ENCODE measurements around the gene TARM1.

TARM1 gene

DNA sequence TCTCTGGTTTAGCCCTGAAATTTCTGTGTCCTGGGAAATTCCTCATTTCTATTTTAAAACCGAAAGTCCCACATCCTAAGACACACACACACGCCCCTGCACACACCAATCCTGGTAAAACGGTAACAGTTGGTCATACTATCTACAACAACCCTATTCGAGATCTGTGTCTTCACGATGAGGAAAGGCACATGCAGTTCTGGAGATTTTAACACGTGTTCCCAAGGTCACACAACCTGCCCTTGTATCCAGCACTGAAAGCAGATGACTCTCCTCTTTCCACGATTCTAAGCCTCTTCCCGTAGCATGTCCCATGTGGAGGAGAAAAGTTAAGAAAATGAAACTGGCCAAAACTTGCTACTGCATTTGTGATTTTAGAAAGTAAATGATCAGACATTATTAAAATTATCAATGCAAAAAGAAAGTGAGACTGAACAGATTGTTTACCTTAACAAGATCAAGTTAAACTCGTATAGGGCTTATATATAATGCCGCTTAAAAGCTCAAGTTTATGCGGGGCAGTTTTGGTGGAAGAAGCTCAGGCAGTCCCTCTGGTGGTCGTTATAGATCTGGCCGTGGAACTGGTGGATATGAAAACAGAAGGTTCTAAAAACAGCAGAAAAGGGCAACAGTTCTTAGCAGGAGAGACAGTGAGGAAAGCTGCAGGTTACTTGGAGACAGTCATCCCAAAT, 50.1 kb downstream of the TARM1 start:
- DNase-seq (ENCODE audit: low spot score) = no peak

DNA sequence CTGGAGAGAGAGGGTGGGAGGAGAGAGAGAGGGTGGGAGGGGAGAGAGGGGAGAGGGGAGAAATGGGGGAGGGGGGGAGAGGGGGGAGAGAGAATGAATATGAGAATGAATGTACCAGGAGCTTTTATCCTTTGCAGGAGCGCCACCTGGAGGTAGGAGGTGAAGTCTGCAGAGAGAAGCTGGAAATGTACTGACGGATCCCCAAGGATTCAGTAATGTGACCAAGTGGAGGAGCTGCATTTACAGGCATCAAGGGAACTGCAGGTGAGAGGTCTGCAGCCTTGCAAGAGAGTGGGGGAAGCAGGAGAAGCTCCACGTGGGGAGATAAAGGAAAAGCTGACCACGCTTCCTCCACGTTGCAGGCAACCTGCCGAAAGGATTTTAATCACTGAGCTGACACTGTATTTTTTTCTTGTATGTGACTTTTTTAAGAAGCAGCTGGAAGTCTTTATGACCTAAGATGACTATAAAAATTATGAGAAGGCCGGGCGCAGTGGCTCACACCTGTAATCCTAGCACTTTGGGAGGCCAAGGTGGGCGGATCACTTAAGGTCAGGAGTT, 51.2 kb downstream of the TARM1 start:
- DNase-seq (ENCODE audit: low spot score) = peak; percentile 39

- DNase-seq (ENCODE audit: low spot score) = no peak
Observed at GRCh38 chr19:54029301-54029700, 51.9 kb downstream of the TARM1 start.

GRCh38 chr19:54026656-54027055, 54.5 kb downstream of the TARM1 start:
- DNase-seq (ENCODE audit: low spot score) = no peak

DNA sequence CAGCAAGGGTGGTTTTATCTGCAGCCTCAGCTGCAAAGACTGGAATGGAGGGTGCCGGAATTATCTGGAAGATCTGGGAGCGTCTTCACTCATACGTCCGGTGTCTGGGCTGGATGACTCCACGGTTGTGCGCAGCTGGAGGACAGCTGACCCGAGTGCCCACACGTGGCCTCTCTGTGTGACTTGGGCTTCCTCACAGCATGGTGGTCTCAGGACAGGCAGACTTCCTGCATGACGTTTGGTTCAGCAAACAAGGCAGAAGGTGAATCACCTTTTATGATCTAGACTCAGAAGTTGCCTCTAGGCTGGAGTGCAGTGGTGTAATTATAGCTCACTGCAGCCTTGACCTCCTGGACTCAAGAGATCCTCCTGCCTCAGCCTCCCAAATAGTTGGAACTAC, 56.5 kb downstream of the TARM1 start:
- DNase-seq (ENCODE audit: low spot score) = no peak

GRCh38 chr19:54023191-54023590, 58.0 kb downstream of the TARM1 start:
- no peak for DNase-seq (ENCODE audit: low spot score)

DNA sequence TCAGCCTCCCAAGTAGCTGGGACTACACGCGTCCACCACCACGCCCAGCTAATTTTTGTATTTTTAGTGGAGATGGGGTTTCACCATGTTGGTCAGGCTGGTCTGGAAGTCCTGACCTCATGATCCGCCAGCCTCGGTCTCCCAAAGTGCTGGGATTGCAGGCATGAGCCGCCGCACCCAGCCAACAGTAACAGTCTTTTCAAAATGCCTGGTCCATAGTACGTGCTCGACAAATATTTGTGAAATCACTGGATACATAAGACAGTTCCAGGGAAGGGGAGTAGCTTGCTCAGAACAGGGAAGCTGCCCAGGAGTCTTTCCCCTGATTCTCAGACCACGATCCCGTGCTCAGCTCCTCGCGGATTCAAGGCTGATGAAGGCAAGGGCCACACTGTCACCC, 59.2 kb downstream of the TARM1 start:
- DNase-seq (ENCODE audit: low spot score) = no peak

DNA sequence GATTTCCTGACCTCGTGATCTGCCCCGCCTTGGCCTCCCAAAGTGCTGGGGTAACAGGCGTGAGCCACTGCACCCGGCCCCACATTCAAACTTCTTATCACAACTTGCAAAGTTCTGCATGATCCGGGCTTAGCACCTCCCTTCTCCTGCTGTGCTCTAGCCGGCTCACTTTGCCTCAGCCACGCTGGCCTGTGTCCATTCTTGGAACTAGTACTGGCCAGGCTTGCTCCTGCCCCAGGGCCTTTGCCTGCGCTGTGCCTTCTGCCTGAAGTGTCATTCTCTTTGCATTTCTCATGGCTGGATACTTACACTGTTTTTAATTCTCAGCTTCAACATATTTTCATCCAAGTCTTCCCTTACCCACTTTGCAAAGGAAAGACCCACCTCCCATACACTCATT, 59.8 kb downstream of the TARM1 start:
- DNase-seq (ENCODE audit: low spot score) = no peak

Data from HuH-7.5 (cell line).